Activated CD4-positive, alpha-beta T cell treated with anti-CD3 and anti-CD28 coated beads, Interleukin-2, Interleukin-4, amounts not matched to agents 100 ng/mL and 50 ng/mL, durations not matched to agents 16 hours and 8 hours (primary cell): ENCODE results near the gene EEFSEC.

Experiments used
- DNase-seq: peaks from one replicate; pipeline ENCODE4 v3.0.0-alpha.2; 2020; ENCODE audit warnings: low spot score

Gene EEFSEC

DNA sequence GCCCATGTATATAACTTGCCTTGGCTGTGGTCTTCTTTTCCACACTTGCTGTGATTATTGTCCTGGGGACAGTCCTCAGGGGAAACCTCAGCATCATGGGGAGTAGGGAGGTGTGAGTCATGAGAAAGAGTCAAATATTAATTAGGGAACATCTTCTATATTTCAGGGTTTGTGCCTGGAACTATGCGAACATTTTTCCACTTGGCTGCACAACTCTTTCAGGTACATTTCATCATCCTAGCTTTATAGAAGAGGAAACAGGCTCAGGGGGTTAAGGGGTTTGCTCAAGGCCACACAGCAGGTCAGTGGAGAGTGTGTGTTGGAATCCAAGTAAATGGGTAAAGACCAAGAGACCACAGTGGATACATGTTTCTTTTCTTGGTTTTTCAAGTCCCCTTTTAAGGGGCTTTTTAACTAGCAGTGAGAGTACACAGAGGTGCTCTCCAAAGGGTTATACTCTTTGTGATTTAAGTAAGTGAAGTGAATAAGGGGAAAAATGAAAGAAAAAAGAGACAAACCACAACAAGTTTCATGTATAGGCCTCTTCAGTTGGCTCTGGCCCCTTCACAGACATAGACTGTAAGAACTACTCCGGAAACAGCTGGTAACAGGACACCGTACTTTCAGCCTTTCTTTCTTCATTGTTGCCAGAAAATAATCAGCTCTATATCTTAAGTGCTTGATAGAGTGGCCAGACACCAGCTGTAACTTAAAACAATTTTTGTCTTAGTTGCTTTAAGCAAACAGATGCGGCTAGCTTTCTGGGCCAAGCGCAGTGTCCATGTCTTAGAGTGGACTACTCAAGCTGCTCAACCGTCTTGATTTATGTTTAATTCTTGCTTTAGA lies 64.6 kb downstream of the EEFSEC start:
- no peak for DNase-seq

- no peak for DNase-seq
Observed at GRCh38 chr3:128218548-128219257, 65.4 kb downstream of the EEFSEC start.

DNA sequence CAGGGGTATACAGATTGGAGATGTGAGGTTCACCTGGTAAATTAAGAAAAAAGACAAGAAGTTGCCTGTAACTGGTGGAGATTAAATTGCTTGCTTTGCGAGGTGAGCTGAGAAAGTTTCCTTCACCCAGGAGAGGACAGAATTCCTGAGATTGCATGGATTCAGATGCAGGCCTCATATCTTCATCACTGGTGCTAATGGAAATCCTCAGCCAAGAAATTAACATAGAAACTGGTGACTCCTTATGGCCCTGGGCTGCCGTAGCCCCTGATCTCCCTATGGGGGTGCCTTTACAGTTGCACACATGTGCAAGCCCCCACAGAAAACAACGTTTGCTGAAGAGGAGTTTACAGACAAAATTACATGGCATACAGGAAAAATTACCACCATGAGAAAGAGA lies 68.0 kb downstream of the EEFSEC start:
- DNase-seq = no peak

DNA sequence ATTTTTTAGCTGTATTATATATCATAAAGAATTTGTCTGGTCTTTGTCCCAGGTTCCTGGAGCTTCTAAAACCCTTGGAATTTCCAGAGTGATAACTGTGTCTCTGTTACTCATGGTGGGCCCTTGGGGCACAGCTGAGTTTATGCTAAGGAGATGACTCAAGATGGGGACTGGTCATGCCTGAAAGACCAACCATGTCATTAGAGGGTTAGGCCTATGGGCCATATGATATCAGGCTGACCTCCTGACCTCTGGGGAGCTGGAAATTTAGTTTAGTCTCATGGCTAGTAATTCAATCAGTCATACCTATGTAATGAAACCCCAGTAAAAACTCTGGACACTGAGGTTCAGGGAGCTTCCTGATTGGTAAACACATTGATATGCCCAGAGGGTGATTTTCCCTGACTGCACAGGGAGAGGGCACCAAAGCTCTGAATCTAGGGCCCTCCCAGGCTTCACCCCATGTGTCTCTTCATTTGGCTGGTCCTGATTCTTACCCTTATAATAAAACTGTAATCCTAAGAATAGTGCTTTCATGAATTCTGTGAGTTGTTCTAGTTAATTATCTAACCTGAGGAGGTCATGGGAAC lies 69.6 kb downstream of the EEFSEC start:
- DNase-seq = no peak

DNA sequence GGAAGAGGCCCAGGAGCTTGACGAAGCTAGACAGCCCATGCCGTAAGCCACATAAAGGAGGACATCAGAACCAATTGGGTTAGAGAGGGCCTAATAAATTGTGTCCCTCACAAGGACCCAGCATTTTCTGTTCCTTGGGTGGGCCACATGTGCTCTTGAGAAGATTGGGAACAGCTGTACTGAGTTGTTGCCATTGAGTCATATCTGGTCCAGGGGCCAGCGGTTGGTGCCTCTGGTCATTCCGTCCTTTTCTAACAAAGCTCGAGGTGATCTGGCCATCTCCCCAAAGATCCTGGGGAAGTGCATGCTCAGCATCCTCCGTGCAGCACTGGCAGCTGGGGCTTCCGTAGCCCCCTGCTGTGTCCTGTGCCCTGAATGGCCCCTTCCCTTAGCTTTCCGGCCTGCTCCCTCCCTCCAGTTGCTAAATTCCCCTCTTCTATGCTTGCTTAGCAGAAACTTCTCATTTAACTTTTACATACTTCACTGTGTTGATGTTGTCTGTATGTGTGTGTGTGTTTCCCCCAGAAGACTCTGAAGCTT lies 73.0 kb downstream of the EEFSEC start:
- DNase-seq = no peak

DNA sequence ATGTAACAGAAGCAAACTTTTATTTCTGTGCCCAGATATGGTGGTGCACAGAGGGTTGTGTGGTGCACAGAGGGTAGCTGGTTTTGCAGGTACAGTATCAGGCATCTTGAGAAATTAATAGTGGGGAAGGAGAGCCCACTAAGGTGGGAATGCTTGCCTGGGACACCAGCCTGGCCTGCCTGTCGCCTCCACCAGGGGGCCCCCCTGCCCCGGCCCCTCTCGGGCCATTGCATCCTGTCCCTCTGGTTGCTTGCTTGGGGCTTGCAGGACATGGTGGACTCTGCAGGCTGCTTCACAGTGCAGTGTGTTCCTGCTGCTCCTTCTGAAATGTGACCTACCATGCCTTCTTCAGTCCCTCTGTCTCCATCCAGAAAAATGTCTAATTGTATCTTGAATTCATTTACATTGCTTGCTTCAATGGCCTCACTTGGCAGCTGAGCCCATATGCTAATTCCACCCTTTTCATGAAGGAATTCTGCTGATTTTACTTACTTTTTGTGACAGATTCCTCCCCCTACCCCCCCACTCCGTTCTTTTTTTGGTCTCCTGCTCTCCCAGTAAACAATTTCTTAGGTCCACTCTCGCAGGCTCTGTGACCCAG lies 73.6 kb downstream of the EEFSEC start:
- DNase-seq = no peak

DNA sequence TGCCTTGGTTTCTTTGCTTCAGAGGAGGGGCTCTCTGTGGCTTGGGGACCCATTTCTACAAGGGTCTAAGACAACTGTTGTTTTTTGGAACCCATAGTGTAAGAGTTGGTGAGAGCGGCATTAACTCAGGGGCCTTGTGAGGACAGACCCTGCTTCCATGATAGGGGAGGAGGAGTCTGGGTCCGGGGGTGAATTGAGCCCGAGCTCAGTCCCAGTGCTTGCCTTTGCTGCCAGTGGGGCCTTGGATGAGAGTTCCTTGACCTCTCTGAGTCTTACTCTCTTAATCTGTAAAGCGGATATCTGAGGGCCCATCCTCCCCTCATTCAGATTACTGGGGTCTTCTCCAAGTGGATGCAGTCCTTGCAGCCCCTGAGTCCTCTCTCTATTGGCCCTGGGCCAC lies 74.2 kb downstream of the EEFSEC start:
- DNase-seq = no peak

- DNase-seq = no peak
Observed at GRCh38 chr3:128228366-128228910, 75.2 kb downstream of the EEFSEC start.

- DNase-seq = no peak
Observed at GRCh38 chr3:128229106-128229857, 76.0 kb downstream of the EEFSEC start.

DNA sequence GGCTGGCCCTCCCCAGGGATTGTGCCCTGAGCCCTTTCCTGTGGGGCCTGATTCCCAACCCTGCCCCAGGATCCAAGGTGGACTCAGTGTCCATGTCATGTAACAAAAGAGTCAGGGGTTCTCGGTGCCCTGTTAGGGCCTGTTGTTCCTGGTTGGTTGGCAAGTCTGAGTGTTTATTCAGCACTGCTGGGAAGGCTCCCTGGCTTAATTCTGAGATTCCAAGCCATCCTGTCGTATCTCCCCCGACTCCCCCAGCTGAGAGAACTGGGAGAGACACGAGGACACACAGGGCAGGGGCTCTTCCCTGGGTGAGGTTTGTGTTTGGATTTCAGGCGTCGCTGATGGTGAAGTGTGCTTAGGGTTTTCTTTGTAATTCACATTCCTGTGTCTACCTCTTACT lies 78.3 kb downstream of the EEFSEC start:
- no peak for DNase-seq

DNA sequence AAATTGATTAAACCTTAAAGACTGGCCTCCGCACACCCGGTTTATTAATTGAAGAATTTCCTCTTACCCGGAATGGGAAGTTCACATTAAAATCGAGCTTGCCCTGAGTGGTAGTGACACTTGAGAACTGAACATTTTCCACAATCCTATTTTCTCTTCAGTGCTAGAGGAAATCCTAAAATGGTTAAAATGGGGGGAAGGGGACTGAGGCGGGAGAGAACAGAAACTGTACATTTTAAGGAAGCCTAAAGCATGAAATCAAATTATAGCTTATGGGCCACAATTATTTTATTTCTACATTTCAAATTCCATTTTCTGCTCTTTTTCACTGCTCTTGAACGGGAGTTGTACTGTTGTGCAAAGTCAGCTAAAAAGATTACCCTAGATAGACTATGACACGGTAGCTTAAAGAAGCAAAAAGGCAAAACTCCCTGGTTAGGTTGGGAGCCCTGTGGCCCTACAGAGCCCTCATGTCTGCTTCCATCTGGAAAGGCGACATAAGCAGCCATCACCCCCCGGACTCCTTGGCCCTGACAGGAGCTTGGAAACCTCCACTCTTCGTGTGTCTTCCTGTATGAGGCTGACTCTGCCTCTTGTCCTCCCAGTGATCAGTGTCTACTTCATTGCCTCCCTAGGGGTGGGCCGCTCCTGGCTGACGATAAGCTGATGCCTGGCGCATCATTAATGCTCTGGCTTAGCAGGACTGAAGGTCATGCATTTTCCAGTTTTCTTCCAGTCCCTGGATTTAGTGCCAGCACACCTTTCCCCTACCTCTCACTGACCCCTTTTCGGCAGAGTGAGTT lies 79.3 kb downstream of the EEFSEC start:
- DNase-seq = no peak

DNA sequence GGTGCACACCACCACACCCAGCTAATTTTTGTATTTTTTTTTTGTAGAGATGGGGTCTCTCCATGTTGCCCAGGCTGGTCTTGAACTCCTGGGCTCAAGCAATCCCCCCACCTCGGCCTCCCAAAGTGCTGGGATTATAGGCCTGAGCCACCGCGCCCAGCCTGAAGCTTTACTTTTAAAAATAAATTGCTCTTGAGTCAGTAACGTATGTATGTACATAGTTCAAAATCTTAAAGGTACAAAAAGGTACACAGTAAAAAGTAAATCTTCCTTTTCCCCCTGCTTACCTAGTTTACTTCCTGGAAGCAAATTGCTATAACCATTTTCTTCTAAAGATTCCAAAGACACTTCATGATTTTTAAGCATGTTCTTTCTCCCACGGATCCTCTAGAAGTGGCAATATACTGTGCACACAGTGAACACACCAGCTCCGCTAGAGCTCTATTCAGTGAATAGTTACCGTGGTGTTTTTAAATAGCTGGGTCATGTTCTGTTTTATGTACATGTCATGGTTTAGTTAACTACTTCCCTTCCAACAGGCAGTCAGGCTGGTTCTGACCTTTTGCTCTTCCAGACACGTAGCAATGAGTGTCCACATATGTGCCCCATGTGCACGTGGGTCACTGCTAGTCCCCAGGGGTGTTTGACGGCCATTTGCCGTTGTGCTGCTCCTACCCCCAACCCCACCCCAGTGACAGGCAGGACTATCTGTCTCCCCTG lies 82.1 kb downstream of the EEFSEC start:
- no peak for DNase-seq

GRCh38 chr3:128236657-128237056 lies 83.4 kb downstream of the EEFSEC start:
- DNase-seq = no peak

DNA sequence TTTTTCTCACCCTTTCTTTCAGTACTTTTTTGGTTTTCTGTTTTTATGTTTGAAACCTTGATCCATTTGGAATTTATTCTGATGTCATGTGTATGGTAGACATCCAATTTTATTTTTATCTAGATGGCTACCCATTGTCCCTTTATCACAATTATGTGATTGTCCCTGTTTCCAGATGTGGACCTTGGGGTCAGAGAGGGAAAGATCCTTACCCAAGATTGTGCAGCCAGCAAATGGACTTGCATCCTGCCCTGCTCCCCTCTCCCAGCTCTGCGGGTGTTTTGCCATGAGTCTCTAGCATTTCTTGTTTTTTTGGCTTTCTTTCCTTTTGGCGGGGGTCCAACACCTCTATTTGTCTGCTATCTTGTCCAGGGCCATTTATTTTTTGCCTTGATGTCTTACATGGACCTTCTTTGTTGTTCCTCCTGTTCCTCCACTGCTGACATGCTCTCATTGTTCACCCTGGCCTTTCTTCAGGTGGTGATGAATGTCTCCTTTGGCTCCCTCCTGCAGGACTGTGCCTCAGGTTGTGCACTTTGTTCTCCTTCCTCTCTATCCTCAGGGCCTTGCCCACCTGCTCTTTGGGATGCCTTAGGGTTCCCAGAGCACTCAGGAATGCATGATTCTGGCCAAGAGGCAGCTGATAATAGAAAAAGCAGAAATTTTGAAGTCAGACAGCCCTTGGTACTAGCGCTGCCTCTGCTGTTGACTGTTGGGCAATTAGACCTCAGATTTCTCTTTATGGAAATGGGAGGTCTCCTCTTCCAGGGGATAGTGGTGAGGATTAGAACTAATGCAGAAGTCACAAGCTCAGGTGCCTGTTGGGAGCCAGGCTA lies 84.3 kb downstream of the EEFSEC start:
- no peak for DNase-seq

- DNase-seq = no peak
Observed at GRCh38 chr3:128238184-128238489, 84.9 kb downstream of the EEFSEC start.

GRCh38 chr3:128239304-128239703 lies 86.0 kb downstream of the EEFSEC start:
- no peak for DNase-seq

DNA sequence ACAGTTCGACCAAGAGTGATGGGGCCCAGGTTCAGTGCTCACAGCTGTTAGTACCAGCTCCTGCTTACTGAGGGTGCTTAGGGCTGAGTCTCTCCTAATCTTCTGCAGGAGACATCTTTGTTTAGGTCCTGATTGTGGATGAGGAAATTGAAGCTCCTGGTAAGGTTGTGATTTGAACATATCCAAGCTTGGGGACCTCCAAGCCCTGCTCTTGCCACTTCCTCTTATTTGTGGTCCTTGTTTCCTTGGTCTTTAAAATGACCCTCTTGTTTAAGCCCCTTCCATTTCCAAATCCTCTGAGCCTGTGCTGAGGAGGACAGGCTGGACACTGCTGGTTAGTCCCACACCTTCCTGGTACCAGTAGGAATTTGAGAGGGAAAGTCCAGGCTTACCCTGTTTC lies 87.0 kb downstream of the EEFSEC start:
- DNase-seq = no peak

- DNase-seq = no peak
Observed at GRCh38 chr3:128241741-128242140, 88.5 kb downstream of the EEFSEC start.
